GM12801 (cell line): ENCODE measurements around the gene CD276.

Experiments used
- CTCF ChIP-seq: IDR thresholded peaks from one replicate; pipeline ENCODE4 v1.5.1; 2011; ENCODE audit warnings: control low read depth; ENCODE audit not compliant: insufficient read length; ENCODE audit errors: extremely low read depth

The CD276 gene

GRCh38 chr15:73753250-73754130, 69.3 kb downstream of the CD276 start, which contains the start of gene INSYN1:
INSYN1 (minus strand) TSS chr15:73753351; CDS start chr15:73751130, 2,221 bp downstream.
- TF ChIP-seq CTCF, result no peak

GRCh38 chr15:73754461-73754860, 70.3 kb downstream of the CD276 start:
- TF ChIP-seq CTCF, result no peak

GRCh38 chr15:73755481-73755880, 71.3 kb downstream of the CD276 start:
- TF ChIP-seq CTCF, result no peak

- TF ChIP-seq CTCF, result no peak
Measured at GRCh38 chr15:73755946-73756345, 71.8 kb downstream of the CD276 start.

GRCh38 chr15:73756390-73756789, 72.2 kb downstream of the CD276 start:
- TF ChIP-seq CTCF, result no peak

- no peak for TF ChIP-seq CTCF
Measured at GRCh38 chr15:73756947-73757513, 72.8 kb downstream of the CD276 start.

GRCh38 chr15:73757571-73757970, 73.4 kb downstream of the CD276 start:
- no peak for TF ChIP-seq CTCF
